Stimulated activated CD8-positive, alpha-beta memory T cell treated with anti-CD3 and anti-CD28 coated beads, Interleukin-15, amount 100 ng/mL, for 24 hours (primary cell): ENCODE results near the gene GPBP1.
"Not testable (repeated sequence)": the region's sequence is repeated elsewhere in the genome, so short reads cannot be mapped to it uniquely, and the experiment has no call there.

Experiments used
- DNase-seq: peaks from one replicate; pipeline ENCODE4 v3.0.0-alpha.2; 2020; ENCODE audit warnings: low read depth

The GPBP1 gene

GRCh38 chr5:57173319-57174127, at the start of gene GPBP1:
GPBP1 (plus strand) TSS chr5:57174059; CDS start chr5:57214131, 40,072 bp downstream.
- peak; percentile 96 for DNase-seq

- no peak for DNase-seq
Measured at GRCh38 chr5:57128325-57128724, 45.5 kb upstream of the GPBP1 start.

- DNase-seq, result no peak
Measured at GRCh38 chr5:57133574-57133973, 40.3 kb upstream of the GPBP1 start.

GRCh38 chr5:57137401-57137800, 36.5 kb upstream of the GPBP1 start:
- no peak for DNase-seq

- no peak for DNase-seq
Measured at GRCh38 chr5:57152316-57152715, 21.5 kb upstream of the GPBP1 start.

- no peak for DNase-seq
Measured at GRCh38 chr5:57155033-57155432, 18.8 kb upstream of the GPBP1 start.

- no peak for DNase-seq
Measured at GRCh38 chr5:57157131-57157530, 16.7 kb upstream of the GPBP1 start.

- no peak for DNase-seq
Measured at GRCh38 chr5:57157666-57158065, 16.2 kb upstream of the GPBP1 start.

- DNase-seq, result no peak
Measured at GRCh38 chr5:57163553-57164006, 10.3 kb upstream of the GPBP1 start.

- DNase-seq, result no peak
Measured at GRCh38 chr5:57164124-57164523, 9.7 kb upstream of the GPBP1 start.

GRCh38 chr5:57165171-57165570, 8.7 kb upstream of the GPBP1 start:
- DNase-seq, result not testable (repeated sequence)

- no peak for DNase-seq
Measured at GRCh38 chr5:57166276-57166675, 7.6 kb upstream of the GPBP1 start.

GRCh38 chr5:57167201-57167600, 6.7 kb upstream of the GPBP1 start:
- DNase-seq, result no peak

- DNase-seq, result not testable (repeated sequence)
Measured at GRCh38 chr5:57170116-57170515, 3.7 kb upstream of the GPBP1 start.

GRCh38 chr5:57171816-57172465, 1.9 kb upstream of the GPBP1 start:
- DNase-seq, result no peak

- no peak for DNase-seq
Measured at GRCh38 chr5:57172466-57173318, 1.2 kb upstream of the GPBP1 start.

- no peak for DNase-seq
Measured at GRCh38 chr5:57174128-57174889, 450 bp downstream of the GPBP1 start.

GRCh38 chr5:57174890-57175510, 1.1 kb downstream of the GPBP1 start:
- DNase-seq, result no peak

GRCh38 chr5:57175551-57176309, 1.9 kb downstream of the GPBP1 start:
- no peak for DNase-seq

GRCh38 chr5:57176350-57176857, 2.5 kb downstream of the GPBP1 start:
- no peak for DNase-seq
